Fibroblast of skin of abdomen (primary cell): Measurements from ENCODE around the gene ARHGAP26.

Experiments
- DNase-seq: peaks from one replicate; pipeline ENCODE4 v3.0.0-alpha.2; 2013

The ARHGAP26 gene

GRCh38 chr5:142783601-142784341 lies 13.6 kb downstream of the ARHGAP26 start:
- no peak for DNase-seq

GRCh38 chr5:142784401-142784955 lies 14.3 kb downstream of the ARHGAP26 start:
- no peak for DNase-seq

DNA sequence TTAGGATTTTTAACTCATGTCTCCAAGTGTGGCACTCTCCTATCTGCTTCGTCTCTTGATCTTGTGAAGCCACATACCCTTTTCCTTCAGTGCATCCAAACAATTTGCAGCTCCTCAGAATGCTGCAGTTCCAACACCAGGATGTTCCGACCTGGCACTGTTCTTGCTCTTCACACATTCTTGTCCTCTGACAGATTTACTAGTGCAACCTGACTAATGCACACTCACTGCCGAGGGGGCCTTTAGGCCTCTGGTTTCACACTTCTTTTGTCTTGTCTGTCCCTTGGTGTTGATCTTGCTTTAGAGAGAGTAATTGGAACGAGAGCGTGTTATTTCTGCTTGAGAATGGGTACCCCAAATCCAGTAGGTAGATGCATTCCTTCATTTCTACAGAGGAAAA lies 15.0 kb downstream of the ARHGAP26 start:
- DNase-seq, result peak; percentile 28

GRCh38 chr5:142789206-142789605 lies 19.0 kb downstream of the ARHGAP26 start:
- DNase-seq, result no peak

- DNase-seq, result no peak
Observed at GRCh38 chr5:142792012-142792864, 22.1 kb downstream of the ARHGAP26 start.

DNA sequence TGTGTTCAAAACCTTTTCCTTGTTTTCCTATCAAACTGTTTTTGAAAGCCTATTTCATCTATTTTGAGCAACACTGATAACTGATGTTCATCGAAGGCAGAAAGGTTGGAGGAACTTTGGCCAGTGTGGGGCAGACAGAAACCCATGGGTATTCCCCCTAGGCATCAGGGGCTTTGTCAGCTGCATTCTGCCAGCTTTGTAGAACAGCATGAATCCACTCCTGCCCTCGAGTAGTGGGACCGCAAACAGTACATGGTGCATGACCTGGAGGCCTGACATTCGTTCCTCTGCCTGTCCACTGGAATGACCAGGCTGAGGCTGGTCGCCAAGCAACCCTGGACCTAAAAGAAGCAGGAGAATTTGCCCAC lies 22.7 kb downstream of the ARHGAP26 start:
- no peak for DNase-seq

DNA sequence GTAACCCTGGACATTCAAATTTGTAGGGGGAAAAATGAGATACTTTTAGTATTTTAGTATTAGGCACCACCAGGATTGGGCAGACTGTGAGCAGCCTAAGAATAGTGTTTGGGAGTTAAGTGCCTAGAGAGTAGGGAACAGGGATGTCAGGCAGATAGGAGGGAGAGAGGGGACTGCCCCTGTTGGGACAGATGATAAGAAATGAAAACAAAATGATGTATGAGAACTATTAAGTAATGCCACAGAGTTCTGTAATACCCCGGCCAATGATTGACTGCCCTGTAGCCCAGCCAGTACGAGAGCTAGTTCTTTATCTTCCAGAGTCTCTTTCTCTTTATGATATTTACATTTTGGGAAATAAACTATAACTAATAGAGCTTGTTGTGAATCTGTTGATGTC lies 24.4 kb downstream of the ARHGAP26 start:
- no peak for DNase-seq

- no peak for DNase-seq
Observed at GRCh38 chr5:142795251-142795650, 25.1 kb downstream of the ARHGAP26 start.

GRCh38 chr5:142796492-142797109 lies 26.4 kb downstream of the ARHGAP26 start:
- no peak for DNase-seq

DNA sequence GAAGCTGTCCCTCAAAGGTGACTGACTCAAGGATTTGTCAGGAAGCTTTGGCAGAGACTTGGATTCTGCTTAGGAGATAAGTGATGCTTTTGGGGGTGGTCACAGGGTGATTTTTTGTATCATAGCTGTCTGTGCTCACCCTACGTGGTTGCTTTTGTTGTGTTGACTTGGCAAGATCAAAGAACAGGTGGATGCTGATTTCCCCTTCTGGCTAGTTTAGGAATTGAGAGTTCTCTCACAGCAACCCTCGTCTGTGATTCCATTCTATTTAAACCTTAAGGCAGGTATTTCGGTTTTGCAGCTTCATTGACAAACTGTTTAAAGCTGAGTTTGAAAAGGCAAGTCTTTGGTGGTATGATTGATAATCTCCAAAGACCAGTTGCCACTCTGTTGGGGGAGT lies 27.2 kb downstream of the ARHGAP26 start:
- no peak for DNase-seq

DNA sequence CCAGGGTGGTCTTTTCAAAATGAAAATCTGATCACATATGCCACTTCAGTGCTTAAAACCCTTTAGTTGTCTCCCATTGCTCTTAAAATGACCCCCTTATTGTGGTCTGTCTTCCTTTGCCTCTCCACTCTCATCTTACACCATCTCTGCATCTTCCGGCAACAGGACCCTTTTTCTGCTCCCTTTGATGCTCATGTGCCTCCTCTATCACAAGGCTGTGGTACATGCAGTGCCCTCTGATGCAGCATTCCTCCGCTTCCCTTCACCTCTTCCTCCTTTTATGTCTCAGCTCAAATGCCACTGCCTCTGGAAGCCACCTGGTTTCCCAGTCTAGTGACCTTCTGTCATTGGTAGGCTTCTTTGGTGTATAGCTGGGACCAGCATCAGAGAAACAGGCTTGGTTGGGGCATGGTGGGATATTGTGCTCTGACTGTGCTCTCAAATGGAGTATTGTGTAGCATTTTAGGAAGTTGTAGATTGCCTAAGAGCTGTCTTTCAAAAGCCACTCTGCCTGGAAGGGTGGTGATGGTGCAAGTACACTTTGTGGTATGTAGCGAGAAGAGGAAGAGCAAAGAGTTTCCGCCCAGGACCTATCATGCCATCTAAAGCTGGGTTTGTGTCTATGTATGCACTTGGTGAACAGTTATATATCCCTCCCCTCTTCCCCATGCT lies 28.1 kb downstream of the ARHGAP26 start:
- no peak for DNase-seq

DNA sequence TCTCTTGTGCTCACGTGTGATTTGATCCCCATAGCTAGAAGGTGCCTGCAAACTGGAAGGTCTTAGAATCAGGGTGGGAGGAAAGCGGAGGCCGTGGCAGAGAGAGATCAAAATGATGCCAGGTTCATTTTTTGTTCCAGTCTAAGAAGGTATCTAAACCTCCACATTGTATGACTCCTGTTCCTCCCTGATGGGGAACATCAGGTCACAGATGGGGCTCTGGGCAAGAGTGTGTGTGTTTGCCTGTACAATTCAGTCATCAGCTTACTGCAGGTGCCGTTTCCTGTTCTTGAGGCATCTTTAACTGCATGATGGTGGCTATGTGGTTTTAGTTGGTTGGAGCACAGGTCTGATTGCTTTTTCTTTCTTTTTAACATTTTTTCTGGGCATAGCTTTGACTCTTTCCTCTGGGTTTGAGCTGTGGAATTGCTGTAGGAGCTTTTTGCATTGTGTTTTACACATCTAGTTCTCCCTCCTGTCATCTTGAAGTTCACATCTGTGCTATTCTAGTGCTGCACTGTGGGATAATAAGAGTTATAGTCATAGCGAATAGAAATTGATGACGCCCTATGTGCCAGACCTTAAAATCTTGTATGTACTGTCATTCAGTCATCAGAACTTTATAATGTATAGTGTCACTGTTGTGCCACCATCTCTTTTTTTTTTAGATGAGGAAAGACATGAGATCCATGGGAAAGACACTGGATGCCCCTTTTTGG lies 30.8 kb downstream of the ARHGAP26 start:
- DNase-seq, result no peak

DNA sequence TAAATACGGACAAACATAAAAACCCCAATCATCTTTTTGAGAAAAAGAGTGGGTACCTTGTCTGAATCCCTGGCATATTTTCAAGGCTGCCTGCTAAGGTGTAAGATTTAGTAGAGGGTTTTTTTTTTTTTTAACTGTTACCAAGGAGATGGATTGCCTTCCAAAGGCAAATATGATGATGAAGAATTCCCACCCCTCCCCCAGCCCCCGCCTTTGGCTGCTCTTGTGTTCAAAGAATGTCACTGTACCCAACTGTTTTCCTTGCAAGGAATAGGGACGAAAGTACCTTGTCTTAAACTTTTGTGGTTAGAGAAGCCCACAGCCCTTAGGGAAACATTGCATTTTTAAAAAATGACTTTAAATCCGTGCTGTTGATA lies 31.3 kb downstream of the ARHGAP26 start:
- DNase-seq, result no peak

GRCh38 chr5:142803428-142804125 lies 33.4 kb downstream of the ARHGAP26 start:
- peak; percentile 18 for DNase-seq

DNA sequence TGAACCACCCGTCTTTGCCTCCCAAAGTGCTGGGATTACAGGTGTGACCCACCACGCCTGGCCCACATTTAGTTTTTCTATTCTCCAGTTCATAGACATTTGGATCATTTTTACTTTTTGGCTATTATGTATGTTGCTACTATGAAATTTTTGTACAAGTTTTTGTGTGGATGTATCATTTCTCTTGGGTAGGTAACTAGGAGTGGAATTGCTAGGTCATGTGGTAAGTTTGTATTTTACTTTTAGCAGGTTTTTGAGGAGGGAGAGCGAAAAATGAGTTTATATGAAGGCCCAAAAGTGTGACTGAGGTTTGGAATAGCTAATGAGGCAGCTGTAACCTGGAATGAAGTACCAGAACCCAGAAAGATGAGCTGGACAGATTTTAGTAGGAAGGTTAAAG lies 35.2 kb downstream of the ARHGAP26 start:
- DNase-seq, result no peak

- no peak for DNase-seq
Observed at GRCh38 chr5:142806841-142807267, 36.7 kb downstream of the ARHGAP26 start.

DNA sequence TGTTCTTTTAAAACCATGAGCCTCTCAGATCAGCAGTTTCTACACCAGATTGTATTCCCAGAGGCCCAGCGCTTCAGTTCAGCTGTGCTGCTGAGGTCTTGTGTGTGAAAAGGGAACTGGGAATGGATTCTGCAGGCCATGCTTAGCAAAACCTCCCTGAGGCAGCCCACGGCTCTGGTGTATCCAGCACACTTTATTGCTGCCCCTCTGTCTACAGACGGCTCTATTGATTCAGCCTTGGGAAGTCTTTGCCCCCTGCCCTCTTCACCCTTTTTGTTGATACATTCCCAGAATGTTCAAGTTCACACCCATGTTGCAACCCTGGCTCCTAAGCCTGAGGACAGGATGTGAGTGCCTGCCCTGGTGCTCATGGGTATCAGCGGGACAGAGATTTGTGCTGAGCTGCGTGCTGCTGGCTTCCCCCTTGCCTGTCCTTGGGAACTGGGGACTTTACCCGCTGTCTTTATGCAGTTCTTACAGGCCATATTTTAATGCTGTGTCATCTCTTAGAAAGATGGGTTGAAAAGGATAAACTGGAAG lies 37.3 kb downstream of the ARHGAP26 start:
- DNase-seq, result no peak

DNA sequence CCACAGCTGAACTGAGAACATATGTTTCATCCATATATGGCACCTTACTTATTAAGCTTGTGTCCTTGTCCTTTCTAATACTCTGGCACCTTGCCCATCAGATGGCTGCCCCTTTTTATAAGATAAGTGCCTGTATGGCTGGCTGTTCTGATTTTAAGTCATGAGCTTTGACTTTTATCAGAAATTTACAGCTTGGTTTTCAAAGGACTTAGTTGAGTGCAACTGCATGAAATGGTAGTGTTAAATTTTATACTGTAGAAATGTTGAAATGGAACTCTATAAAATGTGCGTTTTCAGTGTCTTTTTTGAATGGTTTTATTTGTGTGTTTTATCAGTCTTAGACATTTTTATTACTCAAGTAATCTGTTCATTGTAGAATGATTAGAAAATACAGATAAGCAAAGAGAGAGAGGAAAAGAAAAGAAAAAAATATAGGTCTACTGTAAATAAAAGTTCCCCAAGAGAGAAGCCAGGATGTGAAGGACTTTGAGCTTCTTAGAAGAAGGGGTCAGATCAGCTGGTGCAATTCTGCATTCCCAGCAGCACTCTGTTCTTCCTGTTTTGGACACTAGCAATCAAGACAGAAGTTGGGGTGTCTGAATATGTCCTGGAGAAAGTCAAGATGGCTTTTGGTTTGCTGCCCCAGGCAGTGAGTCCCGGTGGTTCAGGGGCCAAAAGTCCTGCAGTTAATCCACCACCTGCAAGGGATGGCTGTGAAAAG lies 38.9 kb downstream of the ARHGAP26 start:
- no peak for DNase-seq

- no peak for DNase-seq
Observed at GRCh38 chr5:142810081-142810480, 39.9 kb downstream of the ARHGAP26 start.

GRCh38 chr5:142810743-142811290 lies 40.6 kb downstream of the ARHGAP26 start:
- DNase-seq, result no peak
